Hepatocyte (in vitro differentiated cells): ENCODE results near the gene TMPRSS3. TPM values are rescaled to one million over a fixed set of nuclear protein-coding genes. Genes with fewer than 3 reads are reported as not detected.

Experiments used
- DNase-seq: peaks from one replicate; pipeline ENCODE4 v3.0.0-alpha.2; 2016; ENCODE audit warnings: low spot score
- H2AFZ ChIP-seq: fragments of 200-600 bp; sonication (generic); 2 replicates; pipeline ENCODE4 v1.6.0; 2016; ENCODE audit warnings: antibody characterized with exemption, mild to moderate bottlenecking
- H3K27ac ChIP-seq: fragments of 200-600 bp; sonication (generic); 2 replicates; pipeline ENCODE4 v1.5.1; 2016; ENCODE audit warnings: mild to moderate bottlenecking
- H3K27me3 ChIP-seq: fragments of 200-600 bp; sonication (generic); 2 replicates; pipeline ENCODE4 v1.6.1; 2016
- H3K36me3 ChIP-seq: fragments of 200-600 bp; sonication (generic); replicated peaks from 2 replicates; pipeline ENCODE4 v1.5.1; 2016; ENCODE audit warnings: low read depth; ENCODE audit not compliant: insufficient read depth
- H3K4me1 ChIP-seq: fragments of 200-600 bp; sonication (generic); 2 replicates; pipeline ENCODE4 v1.5.1; 2016; ENCODE audit warnings: mild to moderate bottlenecking, moderate library complexity; ENCODE audit not compliant: insufficient read depth
- H3K4me2 ChIP-seq: fragments of 200-600 bp; sonication (generic); 2 replicates; pipeline ENCODE4 v1.6.0; 2016
- H3K4me3 ChIP-seq: fragments of 200-600 bp; sonication (generic); 2 replicates; pipeline ENCODE4 v1.5.1; 2016; ENCODE audit warnings: mild to moderate bottlenecking
- H3K79me2 ChIP-seq: fragments of 200-600 bp; sonication (generic); 2 replicates; pipeline ENCODE4 v1.6.0; 2017; ENCODE audit warnings: mild to moderate bottlenecking
- H3K9me2 ChIP-seq: fragments of 200-600 bp; sonication (generic); replicated peaks from 2 replicates; pipeline ENCODE4 v1.6.0; 2017; ENCODE audit warnings: mild to moderate bottlenecking; ENCODE audit not compliant: insufficient read depth
- H3K9me3 ChIP-seq: fragments of 200-600 bp; sonication (generic); 2 replicates; pipeline ENCODE4 v1.5.1; 2016; ENCODE audit warnings: low read depth, mild to moderate bottlenecking
- H4K20me1 ChIP-seq: fragments of 200-600 bp; sonication (generic); 2 replicates; pipeline ENCODE4 v1.6.0; 2016; ENCODE audit warnings: mild to moderate bottlenecking; ENCODE audit not compliant: insufficient read depth, poor library complexity, severe bottlenecking
- EZH2 ChIP-seq: fragments of 200-600 bp; sonication (generic); IDR thresholded peaks from 2 replicates; pipeline ENCODE4 v1.6.1; 2016; ENCODE audit warnings: antibody characterized with exemption, mild to moderate bottlenecking, borderline replicate concordance
- EZH2phosphoT487 ChIP-seq: fragments of 200-600 bp; sonication (generic); IDR thresholded peaks from one replicate; pipeline ENCODE4 v1.6.1; 2018; ENCODE audit warnings: antibody characterized with exemption, mild to moderate bottlenecking, low read depth, moderate library complexity; ENCODE audit not compliant: unreplicated experiment, severe bottlenecking
- WGBS: methylation state at CpG from one replicate; pipeline ENCODE4 v1.1.6; 2016; ENCODE audit warnings: low lambda C conversion rate; ENCODE audit errors: missing lambda C conversion rate; 5-methylcytosine and 5-hydroxymethylcytosine counted together
- polyA plus RNA-seq: library from polyadenylated mRNA; unstranded; fragments of >200 nt; fragmentation: Nextera tagmentation; extraction: Ambion mirVana; gene quantifications from 2 replicates; pipeline ENCODE4 v1.2.1, GENCODE V29; 2016
- total RNA-seq: library from RNA; depleted of rRNA; stranded (reverse); fragments of >200 nt; gene quantifications from 2 replicates; pipeline ENCODE4 v1.2.3, GENCODE V29; 2014
- TF ChIP-seq, protein P1 (sequence below): fragments of 200-600 bp; sonication (generic); IDR thresholded peaks from 2 replicates; pipeline ENCODE4 v1.5.1; 2016; ENCODE audit warnings: antibody characterized with exemption, mild to moderate bottlenecking; ENCODE audit not compliant: poor library complexity

Gene TMPRSS3
- total and polyA plus RNA-seq, 2 experiments from 2014 or later: 1.4 to 1.7 TPM

DNA sequence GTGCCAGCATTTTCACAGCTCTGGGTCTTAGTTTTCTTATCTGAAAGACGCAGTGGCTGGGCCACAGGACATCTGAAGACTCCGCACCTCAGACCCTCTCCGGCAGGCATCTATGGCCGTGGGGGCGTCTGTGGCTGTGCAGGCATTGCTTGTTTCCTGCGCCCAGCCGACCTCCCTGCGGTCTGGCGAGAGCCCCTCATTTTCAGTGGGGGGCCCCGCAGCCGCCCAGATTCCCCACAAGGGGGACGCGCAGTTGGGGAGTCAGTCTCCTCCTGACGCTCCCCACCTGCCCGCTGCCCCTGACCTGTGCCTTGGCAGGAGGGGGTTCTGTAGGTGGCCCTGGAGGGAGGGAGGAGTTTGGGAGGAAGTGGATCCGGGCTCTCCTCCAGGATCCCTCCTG, 26.0 kb downstream of the TMPRSS3 start:
- no peaks in the 10 kb centered on the region for H3K27me3 ChIP-seq
- no peaks in the 10 kb centered on the region for H3K79me2 ChIP-seq
- DNase-seq: no peak
- no peak overlapping the region for H3K4me3 ChIP-seq
- peaks cover 21% of the 10 kb centered on the region for H3K4me1 ChIP-seq
- H3K4me2 ChIP-seq: no peak overlapping the region
- 90% methylated on average over 15 of the region's 16 CpGs for WGBS
- H3K9me2 ChIP-seq: no peaks in the 10 kb centered on the region
- H3K9me3 ChIP-seq: no peaks in the 10 kb centered on the region
- no peaks in the 10 kb centered on the region for H4K20me1 ChIP-seq
- no peak overlapping the region for H2AFZ ChIP-seq
- no peaks in the 10 kb centered on the region for H3K36me3 ChIP-seq
- H3K27ac ChIP-seq: no peak overlapping the region
- TF ChIP-seq, protein P1, sequence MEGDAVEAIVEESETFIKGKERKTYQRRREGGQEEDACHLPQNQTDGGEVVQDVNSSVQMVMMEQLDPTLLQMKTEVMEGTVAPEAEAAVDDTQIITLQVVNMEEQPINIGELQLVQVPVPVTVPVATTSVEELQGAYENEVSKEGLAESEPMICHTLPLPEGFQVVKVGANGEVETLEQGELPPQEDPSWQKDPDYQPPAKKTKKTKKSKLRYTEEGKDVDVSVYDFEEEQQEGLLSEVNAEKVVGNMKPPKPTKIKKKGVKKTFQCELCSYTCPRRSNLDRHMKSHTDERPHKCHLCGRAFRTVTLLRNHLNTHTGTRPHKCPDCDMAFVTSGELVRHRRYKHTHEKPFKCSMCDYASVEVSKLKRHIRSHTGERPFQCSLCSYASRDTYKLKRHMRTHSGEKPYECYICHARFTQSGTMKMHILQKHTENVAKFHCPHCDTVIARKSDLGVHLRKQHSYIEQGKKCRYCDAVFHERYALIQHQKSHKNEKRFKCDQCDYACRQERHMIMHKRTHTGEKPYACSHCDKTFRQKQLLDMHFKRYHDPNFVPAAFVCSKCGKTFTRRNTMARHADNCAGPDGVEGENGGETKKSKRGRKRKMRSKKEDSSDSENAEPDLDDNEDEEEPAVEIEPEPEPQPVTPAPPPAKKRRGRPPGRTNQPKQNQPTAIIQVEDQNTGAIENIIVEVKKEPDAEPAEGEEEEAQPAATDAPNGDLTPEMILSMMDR: no peak
- TF ChIP-seq EZH2phosphoT487 (no peak), EZH2 (no peak)

DNA sequence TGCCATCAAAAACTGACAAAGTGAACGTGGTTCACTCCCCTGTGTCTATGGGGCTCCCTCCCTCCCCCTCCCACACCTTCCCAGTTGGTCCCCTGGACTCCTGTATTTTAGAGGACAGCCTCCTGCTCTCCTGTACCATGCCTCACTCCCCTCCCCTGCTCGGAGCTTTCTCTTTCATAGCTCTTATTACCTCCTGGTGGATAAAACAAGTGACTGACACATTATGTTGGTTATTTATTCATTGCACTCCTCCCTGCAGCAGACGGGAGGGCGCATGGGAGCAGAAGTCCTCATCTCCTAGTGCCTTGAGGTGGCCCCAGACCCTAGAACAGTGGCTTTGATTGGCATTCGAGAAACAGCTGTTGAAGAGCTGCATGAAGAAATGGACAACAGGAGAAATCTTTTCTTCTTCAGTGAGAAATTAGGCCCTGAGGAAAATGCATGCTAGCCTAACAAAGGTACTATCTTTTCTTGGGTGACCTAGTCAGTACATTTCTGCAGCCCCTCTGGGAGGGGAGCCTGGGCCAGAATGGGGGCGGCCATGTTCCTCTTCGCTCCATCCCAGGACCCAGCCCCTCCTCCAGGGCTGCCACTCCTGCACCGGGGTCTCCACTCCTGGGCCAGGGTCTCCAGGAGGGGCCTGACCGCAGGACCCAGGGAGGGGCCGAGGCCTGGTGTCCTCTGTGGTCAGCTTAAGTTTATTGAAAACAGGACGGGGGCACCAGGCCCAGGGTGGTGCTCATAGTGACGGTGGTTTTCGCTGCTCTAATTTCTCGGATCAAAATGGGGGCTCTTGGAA, 28.3 kb downstream of the TMPRSS3 start:
- TF ChIP-seq EZH2 (no peak), EZH2phosphoT487 (no peak)
- TF ChIP-seq, protein P1: no peak
- DNase-seq: no peak
- H4K20me1 ChIP-seq: no peaks in the 10 kb centered on the region
- H2AFZ ChIP-seq: no peak overlapping the region
- H3K9me3 ChIP-seq: no peaks in the 10 kb centered on the region
- H3K4me3 ChIP-seq: no peak overlapping the region
- no peak overlapping the region for H3K4me2 ChIP-seq
- H3K27me3 ChIP-seq: no peaks in the 10 kb centered on the region
- no peaks in the 10 kb centered on the region for H3K36me3 ChIP-seq
- peaks cover 21% of the 10 kb centered on the region for H3K4me1 ChIP-seq
- peak overlapping the region; percentile 92 for H3K27ac ChIP-seq
- no peaks in the 10 kb centered on the region for H3K9me2 ChIP-seq
- WGBS: 87% methylated on average over 14 of the region's 14 CpGs
- H3K79me2 ChIP-seq: no peaks in the 10 kb centered on the region

DNA sequence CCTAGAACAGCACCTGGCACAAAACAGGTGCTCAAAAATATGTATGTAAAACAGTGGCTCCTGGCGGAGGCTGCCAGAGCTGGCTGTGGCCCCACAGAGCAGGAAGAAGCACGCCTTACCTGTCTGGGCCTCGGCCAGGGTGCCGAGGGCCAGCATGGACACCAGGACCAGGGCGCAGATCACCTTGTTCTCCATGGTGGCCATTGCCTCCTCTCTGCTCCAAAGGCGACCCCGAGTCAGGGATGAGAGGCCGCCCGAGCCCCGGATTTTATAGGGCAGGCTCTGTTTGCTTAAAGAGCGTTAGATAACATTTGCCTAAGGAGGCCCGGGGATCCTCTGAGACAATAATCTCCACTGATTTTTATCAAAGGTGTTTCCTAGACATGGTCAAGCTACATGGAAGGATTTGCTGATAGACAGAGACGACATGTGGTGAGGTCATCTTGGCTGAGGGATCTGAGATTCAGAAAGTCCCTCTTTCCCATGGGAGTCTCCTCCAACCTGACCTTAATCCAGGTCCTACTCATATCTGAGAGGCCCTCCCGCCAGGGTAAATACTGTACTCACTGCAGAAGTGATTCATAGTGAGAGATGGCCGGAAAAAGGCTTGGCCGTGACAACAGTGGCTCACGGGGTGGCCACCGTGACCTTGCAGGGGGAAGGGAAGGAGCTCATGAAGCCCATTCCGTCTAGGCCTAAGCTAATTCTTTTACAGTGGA, 29.4 kb downstream of the TMPRSS3 start, which contains the start of gene TFF1:
TSS of gene TFF1 (minus strand) at position 244 of the 719 bp plus-strand sequence. CDS start at position 204, 40 bp downstream.
- TF ChIP-seq, protein P1: no peak
- no peak for TF ChIP-seq EZH2
- no peak for TF ChIP-seq EZH2phosphoT487
- Histone ChIP-seq H3K9me3 (no peaks in the 10 kb centered on the region), H3K27me3 (no peaks in the 10 kb centered on the region), H3K9me2 (no peaks in the 10 kb centered on the region), H3K27ac (peak within 1 kb of the TSS; percentile 92), H3K4me2 (no peak within 1 kb of the TSS), H4K20me1 (no peaks in the 10 kb centered on the region), H3K4me3 (no peak within 1 kb of the TSS), H3K4me1 (peaks cover 21% of the 10 kb centered on the region), H3K79me2 (no peaks in the 10 kb centered on the region), H2AFZ (no peak within 1 kb of the TSS), H3K36me3 (no peaks in the 10 kb centered on the region)
- WGBS: 34% methylated on average over 19 of the region's 19 CpGs
- peak; percentile 84 for DNase-seq
